Prostate gland (tissue), 2 donors: ENCODE measurements around the gene ERMARD.

ENCODE experiments used
- POLR2A ChIP-seq: fragments of 450-650 bp; IDR thresholded peaks from one replicate; pipeline ENCODE4 v1.6.1; 2016; ENCODE audit warnings: antibody characterized with exemption, mild to moderate bottlenecking
- TF ChIP-seq, protein P1 (sequence below), 4 experiments: fragments of 200-600 bp in 2 of 4; fragments of 450-650 bp in 2 of 4; sonication (generic) in 2 of 4; IDR thresholded peaks; 1 replicate in 3 of 4; 2 replicates in 1 of 4; pipeline ENCODE4 v1.5.1; 2016 to 2019; ENCODE audit warnings: antibody characterized with exemption in 4 of 4, mild to moderate bottlenecking in 2 of 4, moderate library complexity in 2 of 4

DNA sequence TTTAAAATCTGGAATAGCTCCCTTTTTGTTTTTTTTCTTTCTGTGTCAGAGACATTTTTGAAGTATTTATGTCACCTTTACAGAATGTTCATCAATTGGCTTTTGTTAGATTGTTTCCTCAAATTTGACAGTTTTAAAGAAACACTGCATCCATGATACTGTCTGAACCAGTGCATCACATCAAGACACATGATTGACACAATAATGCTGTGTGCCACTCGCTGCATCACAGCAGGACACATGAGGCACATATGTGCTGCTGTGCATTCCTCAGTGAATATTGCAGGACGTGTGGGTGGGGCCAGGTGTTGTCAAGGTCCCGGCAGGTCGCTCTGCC, 37.4 kb downstream of the ERMARD start:
- TF ChIP-seq, protein P1, sequence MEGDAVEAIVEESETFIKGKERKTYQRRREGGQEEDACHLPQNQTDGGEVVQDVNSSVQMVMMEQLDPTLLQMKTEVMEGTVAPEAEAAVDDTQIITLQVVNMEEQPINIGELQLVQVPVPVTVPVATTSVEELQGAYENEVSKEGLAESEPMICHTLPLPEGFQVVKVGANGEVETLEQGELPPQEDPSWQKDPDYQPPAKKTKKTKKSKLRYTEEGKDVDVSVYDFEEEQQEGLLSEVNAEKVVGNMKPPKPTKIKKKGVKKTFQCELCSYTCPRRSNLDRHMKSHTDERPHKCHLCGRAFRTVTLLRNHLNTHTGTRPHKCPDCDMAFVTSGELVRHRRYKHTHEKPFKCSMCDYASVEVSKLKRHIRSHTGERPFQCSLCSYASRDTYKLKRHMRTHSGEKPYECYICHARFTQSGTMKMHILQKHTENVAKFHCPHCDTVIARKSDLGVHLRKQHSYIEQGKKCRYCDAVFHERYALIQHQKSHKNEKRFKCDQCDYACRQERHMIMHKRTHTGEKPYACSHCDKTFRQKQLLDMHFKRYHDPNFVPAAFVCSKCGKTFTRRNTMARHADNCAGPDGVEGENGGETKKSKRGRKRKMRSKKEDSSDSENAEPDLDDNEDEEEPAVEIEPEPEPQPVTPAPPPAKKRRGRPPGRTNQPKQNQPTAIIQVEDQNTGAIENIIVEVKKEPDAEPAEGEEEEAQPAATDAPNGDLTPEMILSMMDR (IDR thresholded peaks at IDR 0.05), result no peak
- no peak for TF ChIP-seq POLR2A
